K562 (cell line): ENCODE measurements around the gene C2. TPM values are rescaled to one million over a fixed set of nuclear protein-coding genes. Genes with fewer than 3 reads are reported as not detected.

Source experiments
- ARID2 ChIP-seq: fragments of 450-650 bp; IDR thresholded peaks from 2 replicates; pipeline ENCODE4 v1.6.1; 2017; ENCODE audit warnings: antibody characterized with exemption, mild to moderate bottlenecking
- BHLHE40 ChIP-seq: IDR thresholded peaks from 2 replicates; pipeline ENCODE4 v1.6.1; 2011; ENCODE audit warnings: low read length, improper control_type of control experiment
- BRD4 ChIP-seq: fragments of 200-600 bp; sonication (generic); IDR thresholded peaks from 2 replicates; pipeline ENCODE4 v1.6.1; 2017; ENCODE audit warnings: inconsistent platforms
- CBFB ChIP-seq: sonication (generic); formaldehyde crosslinking; IDR thresholded peaks from 2 replicates; pipeline ENCODE4 v1.4.0; 2020; ENCODE audit warnings: mild to moderate bottlenecking, missing genetic modification reagents
- ELF4 ChIP-seq: fragments of 450-650 bp; formaldehyde crosslinking; IDR thresholded peaks from 2 replicates; pipeline ENCODE4 v1.4.0; 2022; ENCODE audit warnings: missing genetic modification characterization
- GTF2F1 ChIP-seq: IDR thresholded peaks from 2 replicates; pipeline ENCODE4 v1.6.1; 2011; ENCODE audit warnings: low read depth, low read length, improper control_type of control experiment
- IRF1 ChIP-seq: sonication (generic); formaldehyde crosslinking; IDR thresholded peaks from 2 replicates; pipeline ENCODE4 v1.8.0; 2022; ENCODE audit warnings: missing genetic modification reagents, mild to moderate bottlenecking, borderline replicate concordance
- LARP7 ChIP-seq: fragments of 450-650 bp; IDR thresholded peaks from 2 replicates; pipeline ENCODE4 v1.6.1; 2016
- MECOM ChIP-seq: fragments of 250-450 bp; sonication (Bioruptor Pico); IDR thresholded peaks from 2 replicates; pipeline ENCODE4 v1.8.0; 2022; ENCODE audit warnings: inconsistent platforms
- MEIS2 ChIP-seq: fragments of 450-650 bp; IDR thresholded peaks from 2 replicates; pipeline ENCODE4 v1.6.1; 2014; ENCODE audit warnings: mild to moderate bottlenecking; ENCODE audit not compliant: partially characterized antibody
- MTA1 ChIP-seq: fragments of 450-650 bp; IDR thresholded peaks from 2 replicates; pipeline ENCODE4 v1.6.1; 2017; ENCODE audit warnings: borderline replicate concordance
- PPARD ChIP-seq: fragments of 250-450 bp; sonication (Bioruptor Pico); IDR thresholded peaks from 2 replicates; pipeline ENCODE4 v1.8.0; 2022; ENCODE audit warnings: inconsistent platforms, mild to moderate bottlenecking, moderate library complexity
- RAD51 ChIP-seq: fragments of 450-650 bp; IDR thresholded peaks from 2 replicates; pipeline ENCODE4 v1.7.1; 2016; ENCODE audit warnings: low read depth, mild to moderate bottlenecking, borderline replicate concordance
- RB1 ChIP-seq: fragments of 450-650 bp; IDR thresholded peaks from 2 replicates; pipeline ENCODE4 v1.6.1; 2017; ENCODE audit warnings: low read depth, mild to moderate bottlenecking
- RFX1 ChIP-seq: fragments of 450-650 bp; IDR thresholded peaks from 2 replicates; pipeline ENCODE4 v1.6.1; 2016; ENCODE audit warnings: mild to moderate bottlenecking, moderate library complexity
- SMC3 ChIP-seq: conservative IDR thresholded peaks from 2 replicates; pipeline ENCODE4 v1.6.1; 2011; ENCODE audit warnings: low read depth, low read length, improper control_type of control experiment; ENCODE audit not compliant: insufficient read depth
- SRSF1 ChIP-seq: fragments of 200-400 bp; formaldehyde crosslinking; IDR thresholded peaks from 2 replicates; pipeline ENCODE4 v1.6.1; 2017; ENCODE audit warnings: mild to moderate bottlenecking, low read depth, low read length, moderate library complexity
- THAP7 ChIP-seq: fragments of 250-450 bp; sonication (Bioruptor Pico); IDR thresholded peaks from 2 replicates; pipeline ENCODE4 v1.5.0; 2021
- U2AF1 ChIP-seq: fragments of 200-400 bp; formaldehyde crosslinking; optimal IDR thresholded peaks from 2 replicates; pipeline ENCODE3; 2017; ENCODE audit warnings: mild to moderate bottlenecking, low read depth, low read length, moderate library complexity
- USF2 ChIP-seq: sonication (generic); formaldehyde crosslinking; IDR thresholded peaks from 2 replicates; pipeline ENCODE4 v1.5.0; 2020; ENCODE audit warnings: missing genetic modification reagents
- ZBTB2 ChIP-seq: fragments of 450-650 bp; IDR thresholded peaks from 2 replicates; pipeline ENCODE4 v1.6.1; 2016; ENCODE audit warnings: antibody characterized with exemption
- ZNF165 ChIP-seq: fragments of 250-450 bp; sonication (Bioruptor Pico); IDR thresholded peaks from 2 replicates; pipeline ENCODE4 v1.4.0; 2020; ENCODE audit warnings: borderline replicate concordance
- ZNF3 ChIP-seq: fragments of 250-450 bp; sonication (Bioruptor Pico); IDR thresholded peaks from 2 replicates; pipeline ENCODE4 v1.5.0; 2021; ENCODE audit warnings: mild to moderate bottlenecking, moderate library complexity
- ZNF507 ChIP-seq: conservative IDR thresholded peaks from 2 replicates; pipeline ENCODE4 v1.6.1; 2017; ENCODE audit warnings: missing genetic modification characterization, missing compliant biosample characterization
- ZNF639 ChIP-seq, 2 experiments: fragments of 200-800 bp in 1 of 2; sonication (Bioruptor generic) in 1 of 2; sonication (generic) in 1 of 2; formaldehyde crosslinking in 1 of 2; IDR thresholded peaks in 1 of 2; conservative IDR thresholded peaks in 1 of 2; 2 replicates each; pipeline versions ENCODE4 v1.5.0 to v1.6.1; 2016 to 2020; ENCODE audit warnings: missing compliant biosample characterization in 1 of 2, missing genetic modification characterization in 1 of 2, missing genetic modification reagents in 1 of 2
- ZNF766 ChIP-seq: fragments of 200-800 bp; sonication (Bioruptor generic); conservative IDR thresholded peaks from 2 replicates; pipeline ENCODE4 v1.6.1; 2016; ENCODE audit warnings: missing genetic modification characterization, missing compliant biosample characterization
- polyA plus RNA-seq, 8 experiments: library from polyadenylated mRNA; depleted of rRNA in 4 of 8; stranded (reverse) in 5 of 8; unstranded in 3 of 8; fragments of >200 nt; fragmentation: Nextera tagmentation in 2 of 8; fragmentation: Illumina TruSeq in 1 of 8; extraction: Ambion mirVana in 2 of 8; extraction: Trizol in 1 of 8; gene quantifications; 2 replicates each; pipeline versions ENCODE4 v1.2.1 to v1.2.3, GENCODE V29; 2011 to 2014; ENCODE audit warnings: inconsistent platforms in 1 of 8, missing spikeins in 1 of 8
- total RNA-seq, 7 experiments: library from RNA; depleted of rRNA in 6 of 7; stranded (reverse); fragments of >200 nt in 6 of 7; fragmentation: Illumina TruSeq in 2 of 7; extraction: Trizol in 2 of 7; gene quantifications; 2 replicates each; pipeline versions ENCODE4 v1.2.1 to v1.2.3, GENCODE V29; 2011 to 2021; ENCODE audit warnings: low replicate concordance in 1 of 7

C2 gene
- total and polyA plus RNA-seq, 9 of the 15 experiments (the other 6 are each of a cell fraction or from before 2014, with no cell fraction given): 0.05 to 1.1 (median 0.39) TPM; not detected in 1

GRCh38 chr6:31952140-31952805 lies 24.8 kb downstream of the C2 start (continued):
- TF ChIP-seq GTF2F1: no peak
- peak; percentile 48 for TF ChIP-seq RB1
- TF ChIP-seq ARID2: no peak
- no peak for TF ChIP-seq PPARD (CRISPR knock-in tag)
- no peak for TF ChIP-seq ZNF639 (CRISPR knock-in tag; conservative IDR thresholded peaks at IDR 0.05 in 1 of 2, IDR thresholded peaks at IDR 0.05 in 1 of 2)
- no peak for TF ChIP-seq SRSF1
- TF ChIP-seq ELF4 (CRISPR knock-in tag): 0 out of 2 replicates have a peak, but pooled peaks have one; percentile 21
- TF ChIP-seq MEIS2: peak; percentile 77
- no peak for TF ChIP-seq ZNF507 (tag)
- TF ChIP-seq THAP7 (CRISPR knock-in tag): no peak
- TF ChIP-seq IRF1 (CRISPR knock-in tag): no peak
- no peak for TF ChIP-seq BRD4
- TF ChIP-seq ZBTB2: no peak
- no peak for TF ChIP-seq MTA1
- no peak for TF ChIP-seq ZNF766
- no peak for TF ChIP-seq USF2 (CRISPR knock-in tag)
- TF ChIP-seq BHLHE40: 0 out of 2 replicates have a peak, but pooled peaks have one; percentile 35
- no peak for TF ChIP-seq CBFB (CRISPR knock-in tag)
- peak; percentile 68 for TF ChIP-seq SMC3
- TF ChIP-seq ZNF3 (CRISPR knock-in tag): no peak
- TF ChIP-seq MECOM (CRISPR knock-in tag): no peak
- TF ChIP-seq U2AF1: no peak
- TF ChIP-seq LARP7: no peak
- no peak for TF ChIP-seq RFX1
- no peak for TF ChIP-seq ZNF165
- TF ChIP-seq RAD51: no peak
